Keratinocyte (primary cell): Measurements from ENCODE around the gene ADGRB3. TPM values are rescaled to one million over a fixed set of nuclear protein-coding genes. Genes with fewer than 3 reads are reported as not detected.

Experiments
- DNase-seq: peaks from one replicate; pipeline ENCODE4 v3.0.0-alpha.2; 2011; ENCODE audit warnings: low read depth, missing footprints, low spot score
- FAIRE-seq: peaks from 2 replicates; lab custom pipeline; 2011; peaks lifted over from hg19 to GRCh38; lab: Jason Lieb, UNC
- H2AFZ ChIP-seq: 2 replicates; pipeline ENCODE4 v1.6.0; 2012; ENCODE audit warnings: low read length, control low read depth, inconsistent platforms; ENCODE audit not compliant: control insufficient read depth
- H3K27ac ChIP-seq: 2 replicates; pipeline ENCODE4 v1.5.1; 2011; ENCODE audit warnings: low read length; ENCODE audit not compliant: control insufficient read depth, insufficient read depth
- H3K27me3 ChIP-seq: 3 replicates; pipeline ENCODE4 v1.6.0; 2011; ENCODE audit warnings: low read length; ENCODE audit not compliant: control insufficient read depth, insufficient read depth; ENCODE audit errors: extremely low read depth
- H3K36me3 ChIP-seq, 2 experiments: 2 replicates in 1 of 2; 3 replicates in 1 of 2; pipeline ENCODE4 v1.5.1; 2011; ENCODE audit warnings: low read length in 2 of 2, mild to moderate bottlenecking in 1 of 2; ENCODE audit not compliant: control insufficient read depth in 2 of 2, insufficient read depth in 2 of 2; ENCODE audit errors: extremely low read depth in 1 of 2
- H3K4me1 ChIP-seq: 3 replicates; pipeline ENCODE4 v1.5.1; 2011; ENCODE audit warnings: low read length; ENCODE audit not compliant: control insufficient read depth, insufficient read depth; ENCODE audit errors: extremely low read depth
- H3K4me2 ChIP-seq: 3 replicates; pipeline ENCODE4 v1.6.0; 2011; ENCODE audit warnings: low read depth, low read length; ENCODE audit not compliant: control insufficient read depth, insufficient read depth; ENCODE audit errors: extremely low read depth
- H3K4me3 ChIP-seq, 3 experiments: fragments of 200-600 bp in 1 of 3; sonication (generic) in 1 of 3; 2 replicates in 2 of 3; 3 replicates in 1 of 3; pipeline ENCODE4 v1.5.1; 2011 to 2016; ENCODE audit warnings: low read length in 3 of 3, mild to moderate bottlenecking in 3 of 3, control low read depth in 2 of 3, inconsistent platforms in 1 of 3, low read depth in 1 of 3, mixed read lengths in 1 of 3, mixed run types in 1 of 3, moderate library complexity in 1 of 3; ENCODE audit not compliant: control insufficient read depth in 2 of 3, insufficient read depth in 2 of 3; ENCODE audit errors: extremely low read depth in 1 of 3
- H3K79me2 ChIP-seq: 2 replicates; pipeline ENCODE4 v1.6.0; 2012; ENCODE audit warnings: low read length; ENCODE audit not compliant: control insufficient read depth, insufficient read depth
- H3K9ac ChIP-seq: 3 replicates; pipeline ENCODE4 v1.6.0; 2011; ENCODE audit warnings: low read length; ENCODE audit not compliant: control insufficient read depth, insufficient read depth; ENCODE audit errors: extremely low read depth
- H3K9me1 ChIP-seq: 3 replicates; pipeline ENCODE4 v1.6.0; 2011; ENCODE audit warnings: low read length; ENCODE audit not compliant: control insufficient read depth, insufficient read depth; ENCODE audit errors: extremely low read depth
- H3K9me3 ChIP-seq: 2 replicates; pipeline ENCODE4 v1.5.1; 2012; ENCODE audit warnings: low read depth, low read length; ENCODE audit not compliant: control insufficient read depth
- H4K20me1 ChIP-seq: 3 replicates; pipeline ENCODE4 v1.6.0; 2011; ENCODE audit warnings: low read length; ENCODE audit not compliant: control insufficient read depth, insufficient read depth; ENCODE audit errors: extremely low read depth
- CTCF ChIP-seq, 3 experiments: IDR thresholded peaks in 1 of 3; conservative IDR thresholded peaks in 1 of 3; optimal IDR thresholded peaks in 1 of 3; 2 replicates in 2 of 3; 3 replicates in 1 of 3; pipeline versions ENCODE3 to v1.5.1; 2011; ENCODE audit warnings: low read length in 3 of 3, mild to moderate bottlenecking in 3 of 3, moderate library complexity in 2 of 3, control low read depth in 1 of 3, inconsistent platforms in 1 of 3; ENCODE audit not compliant: insufficient read depth in 2 of 3; ENCODE audit errors: extremely low read depth in 1 of 3
- EZH2 ChIP-seq: IDR thresholded peaks from one replicate; pipeline ENCODE4 v1.6.1; 2012; ENCODE audit warnings: inconsistent platforms, mild to moderate bottlenecking, low read length, moderate library complexity
- dilution Hi-C: fragments of 300-500 bp; cut with MboI; formaldehyde crosslinking; loops from one replicate; pipeline ENCODE4 v1.7.0; 2020; ENCODE audit warnings: low sequenced_read_pairs; ENCODE audit not compliant: extremely low pct_ligation_motif_present
- polyA plus RNA-seq, 5 experiments: library from polyadenylated mRNA; depleted of rRNA in 3 of 5; stranded (reverse) in 3 of 5; stranded (forward) in 1 of 5; unstranded in 1 of 5; fragments of >200 nt; gene quantifications; 1 replicate in 1 of 5; 2 replicates in 3 of 5; 3 replicates in 1 of 5; pipeline versions ENCODE4 v1.2.1 to v1.2.3, GENCODE V29; 2011 to 2012; ENCODE audit warnings: missing spikeins in 2 of 5, low read depth in 1 of 5, low replicate concordance in 1 of 5

ADGRB3 gene
- polyA plus RNA-seq, 1 donor (not counting 4 experiments of a cell fraction or from before 2014, with no cell fraction given) = not detected

GRCh38 chr6:68641172-68641571 lies 6.1 kb downstream of the ADGRB3 start:
- FAIRE-seq = no peak

GRCh38 chr6:68642081-68642480 lies 7.0 kb downstream of the ADGRB3 start:
- Histone ChIP-seq H3K9me3 (no peaks in the 10 kb centered on the region), H3K79me2 (no peaks in the 10 kb centered on the region), H3K27ac (no peak overlapping the region), H4K20me1 (no peaks in the 10 kb centered on the region), H3K36me3 (no peaks in the 10 kb centered on the region), H3K4me2 (no peak overlapping the region), H2AFZ (no peak overlapping the region), H3K27me3 (no peaks in the 10 kb centered on the region), H3K4me1 (no peaks in the 10 kb centered on the region), H3K9ac (no peak overlapping the region), H3K9me1 (no peaks in the 10 kb centered on the region), H3K4me3 (no peak overlapping the region)
- FAIRE-seq (no peak), DNase-seq (no peak)
- dilution Hi-C loops = no loop called here
- TF ChIP-seq CTCF (optimal IDR thresholded peaks at IDR 0.05 in 1 of 3, IDR thresholded peaks at IDR 0.05 in 1 of 3, conservative IDR thresholded peaks at IDR 0.05 in 1 of 3; ENCODE audit: extremely low read depth in 1 of 3, insufficient read depth in 2 of 3, low read length in 3 of 3) (no peak), EZH2 (no peak)

More at GRCh38 chr6:68641172-68641571, 6.1 kb downstream of the ADGRB3 start:
- H3K9me3 ChIP-seq = no peaks in the 10 kb centered on the region
- H3K27ac ChIP-seq = no peak overlapping the region
- H3K4me3 ChIP-seq = no peak overlapping the region
- no peak overlapping the region for H2AFZ ChIP-seq
- H3K9me1 ChIP-seq = no peaks in the 10 kb centered on the region
- no peak overlapping the region for H3K4me2 ChIP-seq
- peaks cover under 1% of the 10 kb centered on the region for H3K4me1 ChIP-seq
- peaks cover 5% of the 10 kb centered on the region for H3K27me3 ChIP-seq
- dilution Hi-C loops = no loop called here
- no peaks in the 10 kb centered on the region for H3K79me2 ChIP-seq
- DNase-seq = no peak
- no peaks in the 10 kb centered on the region for H4K20me1 ChIP-seq
- TF ChIP-seq CTCF (optimal IDR thresholded peaks at IDR 0.05 in 1 of 3, IDR thresholded peaks at IDR 0.05 in 1 of 3, conservative IDR thresholded peaks at IDR 0.05 in 1 of 3; ENCODE audit: extremely low read depth in 1 of 3, insufficient read depth in 2 of 3, low read length in 3 of 3) (no peak), EZH2 (no peak)
- no peaks in the 10 kb centered on the region for H3K36me3 ChIP-seq
- no peak overlapping the region for H3K9ac ChIP-seq
